HG02610 (cell line): Measurements from ENCODE around the gene TMBIM6.
"Not testable (repeated sequence)": the region's sequence is repeated elsewhere in the genome, so short reads cannot be mapped to it uniquely, and the experiment has no call there.

Experiments used
- ATAC-seq: cut with Tn5 transposase; IDR thresholded peaks from one replicate; pipeline ENCODE4 v1.9.1; 2021; ENCODE audit warnings: mild to moderate bottlenecking, moderate library complexity; ENCODE audit not compliant: unreplicated experiment

Gene TMBIM6

DNA sequence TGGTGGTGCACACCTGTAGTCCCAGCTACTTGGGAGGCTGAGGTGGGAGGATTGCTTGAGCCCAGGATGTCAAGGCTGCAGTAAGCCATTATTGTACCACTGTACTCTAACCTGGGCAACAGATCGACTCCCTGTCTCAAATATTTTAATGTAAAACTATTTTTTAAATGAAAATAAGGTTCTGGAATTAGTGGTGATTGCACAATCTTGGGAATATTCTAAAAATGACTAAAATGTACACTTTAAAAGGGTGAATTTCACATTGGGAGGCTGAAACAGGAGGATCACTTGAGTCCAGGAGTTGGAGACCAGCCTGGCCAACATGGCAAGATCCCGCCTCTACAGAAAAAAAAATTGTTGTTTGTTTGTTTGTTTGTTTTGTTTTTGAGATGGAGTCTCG, 12.9 kb upstream of the TMBIM6 start:
- ATAC-seq: no peak

DNA sequence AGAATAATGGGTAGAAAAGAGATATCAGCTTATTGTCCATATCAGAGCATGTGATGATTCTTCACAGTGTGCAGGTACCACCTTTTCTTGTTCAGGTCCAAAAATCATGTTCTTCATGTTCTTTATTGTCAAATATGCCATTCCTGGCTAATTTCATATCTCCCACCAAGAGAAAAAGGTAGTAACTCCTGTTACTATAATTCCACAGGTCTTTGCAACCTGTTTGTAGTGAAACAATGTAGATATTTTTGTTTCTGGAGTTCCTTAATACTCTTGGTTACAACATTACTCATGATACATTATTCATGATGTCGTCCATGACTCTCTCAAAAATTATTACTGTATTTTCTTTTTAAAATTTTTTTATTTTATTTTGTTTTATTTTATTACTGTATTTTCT, 11.3 kb upstream of the TMBIM6 start:
- no peak for ATAC-seq

GRCh38 chr12:49730568-49731101, 10.7 kb upstream of the TMBIM6 start:
- no peak for ATAC-seq

DNA sequence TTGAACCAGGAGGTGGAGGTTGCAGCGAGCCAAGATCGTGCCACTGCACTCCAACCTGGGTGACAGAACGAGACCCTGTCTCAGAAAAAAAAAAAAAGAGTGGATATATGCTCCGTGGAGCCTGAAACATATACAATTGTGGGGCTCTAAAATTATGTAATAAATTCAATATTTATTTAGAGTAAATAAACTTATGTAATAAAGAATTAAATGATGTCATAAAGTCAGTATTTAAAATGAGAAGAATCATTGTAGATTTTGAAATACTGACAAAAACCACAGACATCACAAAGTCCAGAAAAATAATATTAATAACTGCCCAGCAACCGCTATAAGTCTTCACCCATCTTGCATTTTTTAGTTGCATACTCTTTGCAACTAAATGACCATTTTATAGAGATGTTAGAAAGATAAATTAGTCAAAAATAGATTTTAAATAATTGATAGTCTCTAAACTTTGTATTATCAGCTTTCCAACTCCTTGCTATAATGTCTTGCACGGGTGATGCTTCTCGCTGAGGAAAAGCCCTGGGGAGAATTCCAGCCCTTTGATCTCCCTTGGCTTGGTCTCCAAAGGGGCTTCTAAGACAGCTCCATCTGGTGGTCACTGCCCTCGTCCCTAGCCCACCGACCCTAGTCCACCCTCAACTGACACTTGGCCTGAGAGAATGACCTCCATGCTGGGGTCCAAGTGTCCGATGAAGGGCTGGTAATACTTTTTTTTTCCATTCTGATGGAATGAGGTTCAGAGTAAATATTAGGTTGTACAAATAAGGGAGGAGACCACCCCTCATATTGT, 7.9 kb upstream of the TMBIM6 start:
- ATAC-seq: no peak

DNA sequence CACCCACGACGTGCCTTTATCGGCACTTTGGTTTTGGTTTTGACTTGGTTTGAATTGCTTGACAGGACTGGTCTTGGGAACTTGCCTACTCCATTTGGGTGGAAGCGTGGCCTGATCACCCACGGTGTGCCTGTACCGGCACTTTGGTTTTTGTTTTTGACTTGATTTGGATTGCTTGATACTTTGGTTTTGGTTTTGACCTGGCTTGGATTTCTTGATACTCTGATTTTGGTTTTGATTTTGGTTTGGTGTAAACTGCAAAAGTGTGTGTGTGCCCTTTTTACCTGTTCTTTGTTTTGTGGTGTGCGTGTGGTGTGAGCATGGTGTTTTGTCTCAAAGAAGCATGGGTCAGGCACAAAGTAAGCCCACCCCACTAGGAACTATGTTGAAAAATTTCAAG, 6.5 kb upstream of the TMBIM6 start:
- not testable (repeated sequence) for ATAC-seq

- not testable (repeated sequence) for ATAC-seq
Observed at GRCh38 chr12:49738721-49739120, 2.6 kb upstream of the TMBIM6 start.

GRCh38 chr12:49740277-49740676, 1.1 kb upstream of the TMBIM6 start:
- not testable (repeated sequence) for ATAC-seq

DNA sequence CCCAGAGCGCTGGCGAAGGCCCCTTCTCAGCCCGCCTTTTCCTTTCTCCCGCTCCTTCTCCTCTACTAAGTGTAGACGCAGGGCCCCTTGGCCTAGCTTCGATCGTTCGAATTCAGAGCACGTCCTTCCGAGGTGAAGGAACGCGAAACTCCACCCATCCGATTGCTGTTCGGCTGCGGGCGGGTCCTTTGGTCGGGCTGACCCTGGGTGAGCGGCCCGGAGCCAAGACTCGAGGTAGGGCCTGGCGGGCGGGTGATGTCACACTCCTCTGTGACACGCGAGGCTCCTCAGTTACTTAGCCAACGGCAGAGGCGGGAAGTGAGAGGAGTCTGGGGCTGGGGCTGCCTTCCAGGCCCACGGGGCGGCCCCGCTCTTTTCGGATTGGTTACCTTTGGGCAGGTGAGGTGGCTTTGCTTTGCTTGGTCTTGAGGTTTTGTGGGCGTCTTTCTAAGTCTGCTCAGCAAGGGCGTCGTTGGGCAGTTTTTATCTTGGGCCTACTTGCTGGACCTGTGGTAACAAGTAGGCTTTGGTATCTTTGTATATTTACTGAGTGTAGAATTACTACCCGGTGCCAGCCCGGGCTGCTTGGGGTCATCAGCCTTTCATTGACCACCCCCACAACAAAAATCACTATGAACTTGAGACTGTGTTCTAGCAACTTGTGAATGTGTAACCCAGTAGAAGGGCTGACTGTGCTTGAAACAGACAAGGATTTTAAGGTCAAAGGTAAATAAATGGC, 694 bp downstream of the TMBIM6 start:
- ATAC-seq: peak; percentile 53

- no peak for ATAC-seq
Observed at GRCh38 chr12:49744363-49744885, 3.1 kb downstream of the TMBIM6 start.

DNA sequence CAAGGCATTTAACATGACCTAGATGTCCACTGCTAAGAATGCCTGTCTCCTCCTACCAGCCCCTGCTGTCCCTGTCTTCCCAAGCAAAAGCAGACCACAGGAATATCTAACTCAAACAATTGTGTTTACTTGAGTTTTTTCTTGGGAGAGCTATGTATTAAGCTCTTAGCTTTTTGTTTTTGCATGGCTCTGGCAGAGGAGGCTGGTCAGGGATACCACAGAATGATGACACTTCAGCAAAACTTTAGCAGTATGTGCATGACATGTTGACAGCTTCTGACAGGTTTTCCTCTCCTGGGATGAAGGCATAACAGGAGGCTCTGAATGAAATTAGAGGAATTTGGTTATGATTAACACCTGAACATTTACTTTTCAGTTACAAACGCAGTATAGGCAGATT, 6.9 kb downstream of the TMBIM6 start:
- no peak for ATAC-seq

- no peak for ATAC-seq
Observed at GRCh38 chr12:49748800-49749199, 7.4 kb downstream of the TMBIM6 start.

DNA sequence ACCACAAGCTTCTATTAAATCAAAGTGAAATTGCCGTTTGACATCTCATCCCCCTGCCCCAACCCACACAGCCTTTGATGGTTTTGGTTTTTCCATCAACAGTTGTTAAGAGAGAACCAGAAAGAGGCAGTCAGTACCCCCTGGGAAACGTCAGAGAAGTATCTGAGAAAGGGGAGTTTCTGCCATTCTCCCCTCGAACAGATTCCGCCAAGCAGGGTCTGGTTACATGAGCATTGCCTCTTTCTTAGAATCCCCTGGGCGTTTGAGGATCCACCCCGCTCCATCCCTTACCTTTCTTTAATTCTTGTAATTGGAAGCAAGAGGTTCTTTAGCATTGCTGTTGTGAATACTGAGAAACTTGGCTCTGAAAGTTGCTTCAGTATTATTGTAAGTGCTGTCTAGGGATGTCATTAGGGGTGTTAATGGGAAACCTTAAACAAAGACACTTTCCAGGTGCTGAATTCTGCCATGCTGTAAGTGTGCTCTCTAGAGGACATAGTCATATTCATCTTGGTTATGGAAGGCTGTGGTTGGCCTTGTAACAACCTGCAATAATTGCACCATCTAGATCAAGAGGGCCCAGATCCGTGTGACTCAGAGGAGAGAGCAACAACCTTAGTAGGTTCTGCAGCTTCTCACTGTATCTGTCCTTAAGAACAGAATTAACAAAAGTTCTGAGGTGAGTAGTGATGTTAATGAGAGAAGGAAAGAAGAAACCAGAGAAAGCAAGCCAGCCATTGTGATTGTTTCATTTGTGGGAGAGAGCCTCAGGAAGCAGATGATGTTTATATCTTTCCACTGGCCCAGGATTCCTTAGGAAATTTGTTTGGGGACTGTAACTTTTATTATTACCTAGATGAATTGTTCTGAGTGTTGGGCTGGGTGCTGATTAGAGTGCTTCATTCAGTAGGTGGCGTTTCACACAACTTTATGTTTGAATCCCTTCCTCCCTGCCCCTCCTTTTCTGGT, 9.0 kb downstream of the TMBIM6 start:
- peak; percentile 55 for ATAC-seq

- no peak for ATAC-seq
Observed at GRCh38 chr12:49750996-49751393, 9.6 kb downstream of the TMBIM6 start.

DNA sequence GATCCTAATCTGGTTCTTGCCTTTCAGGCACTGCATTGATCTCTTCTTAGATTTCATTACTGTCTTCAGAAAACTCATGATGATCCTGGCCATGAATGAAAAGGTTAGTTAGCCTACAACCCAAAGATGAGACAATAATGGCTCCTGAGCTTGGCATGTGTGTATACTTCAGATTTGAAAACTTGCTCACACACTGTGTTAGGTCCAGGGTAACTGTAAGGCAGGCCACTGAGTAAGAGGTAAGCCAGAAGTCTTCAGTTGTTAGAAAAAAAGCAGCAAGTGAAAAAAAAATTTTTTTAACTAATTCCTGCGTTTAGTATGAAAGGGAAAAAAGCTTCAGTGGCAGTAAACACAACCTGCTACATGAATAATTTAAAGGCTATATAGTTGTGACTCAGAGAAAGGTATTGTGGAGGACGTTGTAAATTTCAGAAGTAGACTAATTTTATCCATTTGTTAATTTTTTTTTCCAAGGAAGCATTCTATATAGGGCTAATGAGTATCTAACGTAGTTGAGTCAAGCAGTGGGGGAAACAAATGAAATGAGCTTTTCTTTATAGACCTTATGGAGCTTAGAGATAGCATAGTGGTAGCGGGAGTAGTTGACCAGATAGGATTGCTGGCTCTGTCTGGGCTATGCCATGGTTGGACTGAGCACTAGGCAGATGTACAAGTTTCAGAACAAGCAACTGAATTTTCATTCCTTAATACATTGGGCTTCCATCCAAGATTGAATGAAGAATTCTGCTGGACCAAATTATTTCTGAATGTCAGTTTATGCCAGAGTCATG, 20.5 kb downstream of the TMBIM6 start:
- ATAC-seq: no peak

DNA sequence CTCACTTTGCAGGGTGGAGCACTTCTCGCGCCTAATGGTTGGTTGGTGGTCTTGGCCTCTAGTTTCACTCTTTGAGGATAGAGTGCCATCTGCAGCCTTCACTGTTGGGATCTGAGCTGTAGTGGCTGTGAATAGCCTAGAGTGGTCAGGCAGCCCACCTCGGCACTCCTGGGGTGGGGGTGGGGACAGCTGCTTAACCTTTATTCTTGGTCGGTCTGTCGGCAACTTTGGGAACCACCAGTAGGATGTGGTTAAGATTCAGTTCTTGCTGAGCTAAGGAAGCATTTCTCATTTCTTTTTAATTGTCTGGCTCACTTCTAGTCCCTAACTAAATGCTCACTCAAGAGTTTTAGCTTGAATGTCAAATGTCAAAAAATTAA, 21.1 kb downstream of the TMBIM6 start:
- ATAC-seq: no peak

GRCh38 chr12:49763006-49763591, 21.7 kb downstream of the TMBIM6 start:
- ATAC-seq: no peak

DNA sequence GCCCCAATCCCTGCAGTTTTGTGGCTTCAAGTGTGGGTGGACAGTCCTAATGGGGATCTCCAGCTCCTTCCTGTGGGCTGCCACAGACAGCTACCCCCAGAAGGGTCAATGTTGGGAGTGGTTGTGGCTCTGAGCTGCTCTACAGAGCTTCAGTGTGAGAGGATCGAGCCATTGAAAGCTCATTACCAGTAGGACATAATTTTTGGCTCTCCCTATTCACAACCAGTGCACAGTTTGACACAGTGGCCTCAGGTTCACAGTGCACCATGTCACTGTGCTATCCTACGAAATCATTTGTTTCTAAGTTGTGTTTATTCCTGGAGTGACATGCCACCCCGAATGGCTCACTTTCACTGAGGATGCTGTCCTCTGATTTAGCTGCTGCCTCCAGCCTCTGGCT, 22.8 kb downstream of the TMBIM6 start:
- ATAC-seq: no peak

DNA sequence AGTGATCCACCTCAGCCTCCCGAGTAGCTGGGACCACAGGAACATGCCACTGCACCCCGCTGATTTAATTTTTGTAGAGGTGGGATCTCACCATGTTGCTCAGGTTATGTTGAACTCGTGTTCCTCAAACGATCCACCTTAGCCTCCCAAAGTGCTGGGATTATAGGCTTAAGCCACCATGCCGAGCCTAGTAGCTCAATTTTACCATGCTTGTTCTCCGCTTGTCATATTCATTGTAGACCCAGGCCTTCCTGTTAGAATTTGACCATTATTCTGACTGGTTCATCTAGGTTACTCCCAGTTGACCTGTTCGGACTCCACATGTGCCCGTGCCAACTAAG, 24.7 kb downstream of the TMBIM6 start:
- no peak for ATAC-seq

- no peak for ATAC-seq
Observed at GRCh38 chr12:49767333-49767732, 26.0 kb downstream of the TMBIM6 start.

GRCh38 chr12:49773102-49773501, 31.7 kb downstream of the TMBIM6 start:
- ATAC-seq: not testable (repeated sequence)
